ENCODE measurements around the gene TRAM2.

TRAM2 gene

GRCh38 chr6:52505726-52506409 is 71.0 kb downstream of the TRAM2 start:
- no peak for DNase-seq

- no peak for DNase-seq
Measured at GRCh38 chr6:52504782-52505136, 72.1 kb downstream of the TRAM2 start.

GRCh38 chr6:52503851-52504781 is 72.7 kb downstream of the TRAM2 start:
- DNase-seq: peak; percentile 91

- peak; percentile 31 for DNase-seq
Measured at GRCh38 chr6:52503323-52503747, 73.5 kb downstream of the TRAM2 start.

GRCh38 chr6:52502306-52503029 is 74.4 kb downstream of the TRAM2 start:
- no peak for DNase-seq

GRCh38 chr6:52500238-52501129 is 76.4 kb downstream of the TRAM2 start:
- DNase-seq: no peak

- DNase-seq: no peak
Measured at GRCh38 chr6:52499681-52500236, 77.1 kb downstream of the TRAM2 start.

GRCh38 chr6:52499026-52499425 is 77.8 kb downstream of the TRAM2 start:
- DNase-seq: no peak

- DNase-seq: no peak
Measured at GRCh38 chr6:52498538-52499017, 78.3 kb downstream of the TRAM2 start.

- DNase-seq: peak; percentile 80
Measured at GRCh38 chr6:52497652-52498408, 79.0 kb downstream of the TRAM2 start.

GRCh38 chr6:52496631-52497030 is 80.2 kb downstream of the TRAM2 start:
- no peak for DNase-seq

GRCh38 chr6:52495922-52496321 is 80.9 kb downstream of the TRAM2 start:
- DNase-seq: no peak

- no peak for DNase-seq
Measured at GRCh38 chr6:52494298-52495072, 82.4 kb downstream of the TRAM2 start.

GRCh38 chr6:52493669-52494068 is 83.2 kb downstream of the TRAM2 start:
- no peak for DNase-seq

- DNase-seq: no peak
Measured at GRCh38 chr6:52491203-52492069, 85.4 kb downstream of the TRAM2 start.

GRCh38 chr6:52489881-52490280 is 87.0 kb downstream of the TRAM2 start:
- DNase-seq: no peak

- no peak for DNase-seq
Measured at GRCh38 chr6:52483671-52484003, 93.2 kb downstream of the TRAM2 start.

- no peak for DNase-seq
Measured at GRCh38 chr6:52482903-52483670, 93.8 kb downstream of the TRAM2 start.

- no peak for DNase-seq
Measured at GRCh38 chr6:52475307-52475706, 101.6 kb downstream of the TRAM2 start.
